Gastroesophageal sphincter (tissue), 3 donors: ENCODE data around the gene ADAT3.

Source experiments
- EP300 ChIP-seq: sonication (generic); formaldehyde crosslinking; IDR thresholded peaks from one replicate; pipeline ENCODE4 v1.6.1; 2017; ENCODE audit warnings: antibody characterized with exemption, mild to moderate bottlenecking
- POLR2A ChIP-seq, 2 donors: fragments of 450-650 bp; IDR thresholded peaks; one replicate each; pipeline ENCODE4 v1.6.1; 2017; ENCODE audit warnings: antibody characterized with exemption in 2 of 2, mild to moderate bottlenecking in 2 of 2, moderate library complexity in 1 of 2
- POLR2AphosphoS5 ChIP-seq: sonication (generic); formaldehyde crosslinking; IDR thresholded peaks from one replicate; pipeline ENCODE4 v1.6.1; 2017; ENCODE audit warnings: antibody characterized with exemption
- TF ChIP-seq, protein P1 (sequence below), 4 experiments: fragments of 200-600 bp in 2 of 4; fragments of 450-650 bp in 2 of 4; sonication (generic) in 1 of 4; IDR thresholded peaks; one replicate each; pipeline ENCODE4 v1.5.1; 2017 to 2019; ENCODE audit warnings: antibody characterized with exemption in 4 of 4, mild to moderate bottlenecking in 2 of 4, moderate library complexity in 2 of 4

DNA sequence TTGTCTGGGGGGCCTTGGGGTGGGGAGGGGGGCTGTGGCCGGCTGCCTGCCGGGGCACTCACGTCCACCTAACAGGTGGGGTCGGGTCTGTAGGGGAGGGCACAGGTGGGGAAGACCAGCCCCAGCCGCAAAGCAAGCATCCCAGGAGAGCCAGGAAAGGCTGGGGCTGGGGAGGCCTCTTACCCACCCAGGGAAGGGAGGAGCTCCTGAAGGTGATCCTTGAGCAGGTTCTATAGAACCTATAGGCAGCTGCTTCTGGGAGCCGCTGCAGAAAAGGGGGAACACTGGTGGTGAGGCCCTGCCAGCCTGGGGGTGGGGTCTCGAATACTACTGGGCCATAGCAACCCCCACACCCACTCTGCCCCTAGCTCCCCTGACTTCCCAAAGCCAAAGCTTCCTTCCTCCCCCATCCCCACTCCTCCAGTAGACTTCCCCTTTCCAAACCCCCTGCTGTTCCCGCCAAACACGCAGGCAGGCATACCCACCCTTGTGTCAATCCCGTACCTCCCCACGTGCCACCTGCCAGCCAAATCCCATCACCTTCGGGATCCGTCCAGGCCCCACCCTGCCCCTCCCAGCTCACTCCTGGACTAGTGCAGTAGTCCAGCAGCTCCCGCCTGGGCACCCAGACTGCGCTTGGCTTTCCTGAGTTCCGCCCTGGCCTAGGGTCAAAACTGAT, 47.4 kb upstream of the ADAT3 start:
- TF ChIP-seq, protein P1, sequence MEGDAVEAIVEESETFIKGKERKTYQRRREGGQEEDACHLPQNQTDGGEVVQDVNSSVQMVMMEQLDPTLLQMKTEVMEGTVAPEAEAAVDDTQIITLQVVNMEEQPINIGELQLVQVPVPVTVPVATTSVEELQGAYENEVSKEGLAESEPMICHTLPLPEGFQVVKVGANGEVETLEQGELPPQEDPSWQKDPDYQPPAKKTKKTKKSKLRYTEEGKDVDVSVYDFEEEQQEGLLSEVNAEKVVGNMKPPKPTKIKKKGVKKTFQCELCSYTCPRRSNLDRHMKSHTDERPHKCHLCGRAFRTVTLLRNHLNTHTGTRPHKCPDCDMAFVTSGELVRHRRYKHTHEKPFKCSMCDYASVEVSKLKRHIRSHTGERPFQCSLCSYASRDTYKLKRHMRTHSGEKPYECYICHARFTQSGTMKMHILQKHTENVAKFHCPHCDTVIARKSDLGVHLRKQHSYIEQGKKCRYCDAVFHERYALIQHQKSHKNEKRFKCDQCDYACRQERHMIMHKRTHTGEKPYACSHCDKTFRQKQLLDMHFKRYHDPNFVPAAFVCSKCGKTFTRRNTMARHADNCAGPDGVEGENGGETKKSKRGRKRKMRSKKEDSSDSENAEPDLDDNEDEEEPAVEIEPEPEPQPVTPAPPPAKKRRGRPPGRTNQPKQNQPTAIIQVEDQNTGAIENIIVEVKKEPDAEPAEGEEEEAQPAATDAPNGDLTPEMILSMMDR (IDR thresholded peaks at IDR 0.05), result no peak
- TF ChIP-seq POLR2A (IDR thresholded peaks at IDR 0.05), result no peak
- no peak for TF ChIP-seq POLR2AphosphoS5
- no peak for TF ChIP-seq EP300
